Hepatocyte (in vitro differentiated cells): ENCODE measurements around the gene NAA15.

Experiments
- EZH2 ChIP-seq: fragments of 200-600 bp; sonication (generic); IDR thresholded peaks from 2 replicates; pipeline ENCODE4 v1.6.1; 2016; ENCODE audit warnings: antibody characterized with exemption, mild to moderate bottlenecking, borderline replicate concordance
- EZH2phosphoT487 ChIP-seq: fragments of 200-600 bp; sonication (generic); IDR thresholded peaks from one replicate; pipeline ENCODE4 v1.6.1; 2018; ENCODE audit warnings: antibody characterized with exemption, mild to moderate bottlenecking, low read depth, moderate library complexity; ENCODE audit not compliant: unreplicated experiment, severe bottlenecking
- TF ChIP-seq, protein P1 (sequence below): fragments of 200-600 bp; sonication (generic); IDR thresholded peaks from 2 replicates; pipeline ENCODE4 v1.5.1; 2016; ENCODE audit warnings: antibody characterized with exemption, mild to moderate bottlenecking; ENCODE audit not compliant: poor library complexity

DNA sequence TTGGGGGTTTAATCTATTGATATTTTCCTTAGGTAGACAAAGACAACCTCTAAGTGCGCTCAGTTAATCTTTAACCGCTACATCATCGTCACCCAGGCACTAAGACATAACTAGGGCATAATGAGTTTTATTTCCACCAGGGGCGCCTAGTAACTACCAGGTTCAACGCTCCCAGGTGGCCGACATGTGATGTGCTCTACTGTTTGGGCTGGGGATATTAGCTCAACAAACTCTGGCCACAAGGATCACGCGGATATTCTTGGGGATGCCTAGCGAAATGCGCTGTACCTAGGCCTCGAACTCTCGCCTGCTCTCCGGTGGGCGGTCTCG lies 151.7 kb downstream of the NAA15 start:
- TF ChIP-seq, protein P1, sequence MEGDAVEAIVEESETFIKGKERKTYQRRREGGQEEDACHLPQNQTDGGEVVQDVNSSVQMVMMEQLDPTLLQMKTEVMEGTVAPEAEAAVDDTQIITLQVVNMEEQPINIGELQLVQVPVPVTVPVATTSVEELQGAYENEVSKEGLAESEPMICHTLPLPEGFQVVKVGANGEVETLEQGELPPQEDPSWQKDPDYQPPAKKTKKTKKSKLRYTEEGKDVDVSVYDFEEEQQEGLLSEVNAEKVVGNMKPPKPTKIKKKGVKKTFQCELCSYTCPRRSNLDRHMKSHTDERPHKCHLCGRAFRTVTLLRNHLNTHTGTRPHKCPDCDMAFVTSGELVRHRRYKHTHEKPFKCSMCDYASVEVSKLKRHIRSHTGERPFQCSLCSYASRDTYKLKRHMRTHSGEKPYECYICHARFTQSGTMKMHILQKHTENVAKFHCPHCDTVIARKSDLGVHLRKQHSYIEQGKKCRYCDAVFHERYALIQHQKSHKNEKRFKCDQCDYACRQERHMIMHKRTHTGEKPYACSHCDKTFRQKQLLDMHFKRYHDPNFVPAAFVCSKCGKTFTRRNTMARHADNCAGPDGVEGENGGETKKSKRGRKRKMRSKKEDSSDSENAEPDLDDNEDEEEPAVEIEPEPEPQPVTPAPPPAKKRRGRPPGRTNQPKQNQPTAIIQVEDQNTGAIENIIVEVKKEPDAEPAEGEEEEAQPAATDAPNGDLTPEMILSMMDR = peak; percentile 38
- TF ChIP-seq EZH2phosphoT487 (no peak), EZH2 (no peak)
